ENCODE data around the gene SLC38A8.

Gene SLC38A8

DNA sequence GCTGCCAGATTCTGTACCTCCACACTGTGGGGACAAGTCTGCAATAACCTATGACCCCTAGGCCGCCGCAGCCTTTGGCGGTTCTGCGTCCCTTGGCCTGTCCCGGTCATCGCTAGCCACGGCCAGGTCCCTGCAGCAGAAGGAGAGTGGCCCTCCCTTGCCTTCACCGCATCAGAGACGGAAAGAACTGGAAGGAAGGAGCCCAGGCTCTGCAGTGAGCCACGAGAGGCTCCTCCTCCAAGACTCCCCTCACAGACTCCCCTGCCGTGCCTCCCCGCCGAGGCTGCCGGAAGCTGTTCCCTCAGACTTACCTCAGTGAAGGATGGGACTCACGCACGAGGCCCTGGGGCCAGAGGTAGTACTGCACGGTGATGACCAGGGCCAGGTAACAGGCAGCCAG is 11.0 kb downstream of the SLC38A8 start:
- DNase-seq (ENCODE audit: low read depth) = no peak

DNA sequence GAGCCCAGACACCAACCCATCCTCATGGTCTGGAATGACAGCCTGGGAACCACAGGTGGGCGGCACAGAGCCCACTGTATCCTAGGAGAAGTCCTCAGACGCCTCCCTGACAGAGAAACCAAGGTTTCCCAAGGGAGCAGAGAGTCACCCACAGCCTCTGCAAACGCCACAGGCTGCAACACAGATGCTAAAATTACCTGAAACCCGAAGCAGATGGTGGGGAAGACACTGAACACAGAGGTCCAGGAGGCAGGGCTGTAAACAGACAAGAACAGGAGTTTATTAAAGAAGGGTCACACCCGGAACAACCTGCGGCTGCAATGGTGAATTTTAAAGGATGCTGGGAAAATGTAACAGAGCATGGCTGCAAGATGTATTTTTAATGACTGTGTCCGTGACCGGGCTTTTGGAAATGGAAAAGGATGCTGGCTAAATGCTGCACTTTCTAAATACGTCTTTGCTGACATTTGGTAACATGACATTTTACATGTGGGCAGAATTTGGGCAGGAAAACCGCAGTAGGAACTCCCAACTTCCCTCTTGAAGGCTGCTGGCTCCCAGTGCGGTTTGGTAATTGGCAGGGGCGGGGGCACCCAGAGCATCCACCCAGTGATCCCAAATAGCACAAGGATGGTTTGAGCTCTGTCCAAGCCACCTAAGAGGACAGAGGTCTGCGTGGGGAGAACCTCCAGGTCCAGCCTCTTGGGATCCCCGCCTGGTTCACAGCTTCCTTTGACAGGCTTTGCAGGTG is 13.1 kb downstream of the SLC38A8 start:
- DNase-seq (ENCODE audit: low read depth) = no peak

DNA sequence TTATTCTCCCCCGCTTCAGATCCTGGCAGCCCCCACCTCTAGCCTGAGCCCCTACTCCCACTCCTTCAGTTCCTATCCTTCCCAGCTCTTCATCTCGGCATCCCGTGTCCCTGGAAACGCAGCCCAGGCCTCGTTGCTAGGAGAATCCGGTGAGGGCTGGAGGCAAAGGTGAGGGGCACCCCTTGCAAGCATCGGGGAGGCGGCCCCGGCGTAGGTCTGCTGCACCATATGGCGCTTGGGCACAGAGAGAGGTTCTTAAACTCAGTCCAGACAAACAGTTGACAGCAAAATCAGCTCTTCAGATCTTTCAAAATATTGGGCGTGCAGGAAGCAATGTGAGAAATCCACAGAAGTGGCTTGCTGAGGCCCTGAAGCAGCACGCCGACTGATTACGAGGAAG is 15.0 kb downstream of the SLC38A8 start:
- no peak for DNase-seq (ENCODE audit: low read depth)

DNA sequence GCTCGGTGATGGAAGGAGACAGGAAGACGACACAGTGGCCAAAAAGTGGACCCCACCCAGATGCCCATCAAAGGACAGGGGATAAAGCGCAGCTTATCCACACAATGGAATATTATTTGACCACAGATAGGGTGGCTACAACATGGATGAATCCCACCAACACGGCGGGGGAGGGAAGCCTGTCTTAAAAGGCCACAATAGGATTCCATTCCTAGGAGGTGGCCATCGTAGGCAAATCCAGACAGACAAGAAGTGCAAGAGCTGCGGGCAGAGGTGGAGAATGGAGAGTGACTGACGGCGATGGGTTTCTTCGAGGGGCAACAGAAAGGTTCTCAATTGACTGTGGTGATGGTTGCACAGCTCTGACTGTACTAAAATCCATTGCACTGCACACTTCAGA is 16.0 kb downstream of the SLC38A8 start:
- no peak for DNase-seq (ENCODE audit: low read depth)

DNA sequence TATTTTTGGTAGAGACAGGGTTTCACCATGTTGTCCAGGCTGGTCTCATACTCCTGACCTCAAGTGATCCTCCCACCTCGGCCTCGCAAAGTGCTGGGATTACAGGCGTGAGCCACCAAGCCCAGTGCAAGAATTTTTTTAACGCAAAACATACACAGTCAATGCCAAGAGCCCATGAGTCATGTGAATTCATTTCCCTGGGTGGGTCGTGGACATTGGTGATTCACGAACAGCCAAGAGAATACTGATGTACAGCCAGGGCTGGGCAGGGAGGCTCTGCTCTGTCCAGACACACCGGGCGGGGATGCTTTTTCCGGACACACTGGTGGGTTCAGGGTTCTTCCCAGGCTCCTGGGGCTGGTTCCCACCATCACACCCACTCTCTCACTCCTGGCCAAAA is 17.7 kb downstream of the SLC38A8 start:
- DNase-seq (ENCODE audit: low read depth) = peak; percentile 78

DNA sequence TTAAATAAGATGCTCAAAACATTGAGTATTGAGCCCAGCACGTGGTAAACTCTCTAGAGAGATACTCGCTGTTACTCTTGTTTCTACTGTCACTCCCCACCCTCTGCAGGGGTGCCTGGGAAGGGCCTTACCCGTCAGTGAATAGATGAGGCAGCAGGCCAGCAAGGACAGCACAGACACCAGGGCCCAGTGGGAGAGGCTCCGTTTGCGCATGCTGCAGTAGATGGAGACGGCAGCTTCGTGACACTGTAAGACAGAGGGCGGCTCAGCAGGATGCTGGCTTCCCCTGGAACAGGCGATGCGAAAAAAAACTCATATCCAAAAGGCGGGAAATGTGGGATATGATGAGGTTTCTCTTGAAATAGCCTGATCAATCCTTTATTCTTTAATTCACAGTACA is 20.0 kb downstream of the SLC38A8 start:
- DNase-seq (ENCODE audit: low read depth) = no peak

DNA sequence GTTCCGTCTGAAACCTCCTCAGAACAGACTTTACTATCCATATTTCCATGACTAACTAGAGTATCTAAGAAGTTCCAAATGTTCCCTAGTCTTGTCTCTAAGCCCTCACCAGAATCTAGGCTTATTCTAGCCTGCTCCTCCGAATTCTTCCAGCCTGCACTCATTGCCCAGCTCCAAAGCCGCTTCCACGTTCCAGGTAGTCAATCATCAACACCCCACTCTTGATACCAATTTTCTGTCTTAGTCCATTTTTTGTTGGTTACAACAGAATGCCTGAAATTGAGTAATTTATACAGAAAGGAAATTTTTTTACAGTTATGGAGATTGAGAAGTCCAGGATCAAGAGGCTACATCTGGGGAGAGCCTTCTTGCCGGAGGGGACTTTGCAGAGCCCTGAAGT is 21.1 kb downstream of the SLC38A8 start:
- no peak for DNase-seq (ENCODE audit: low read depth)

DNA sequence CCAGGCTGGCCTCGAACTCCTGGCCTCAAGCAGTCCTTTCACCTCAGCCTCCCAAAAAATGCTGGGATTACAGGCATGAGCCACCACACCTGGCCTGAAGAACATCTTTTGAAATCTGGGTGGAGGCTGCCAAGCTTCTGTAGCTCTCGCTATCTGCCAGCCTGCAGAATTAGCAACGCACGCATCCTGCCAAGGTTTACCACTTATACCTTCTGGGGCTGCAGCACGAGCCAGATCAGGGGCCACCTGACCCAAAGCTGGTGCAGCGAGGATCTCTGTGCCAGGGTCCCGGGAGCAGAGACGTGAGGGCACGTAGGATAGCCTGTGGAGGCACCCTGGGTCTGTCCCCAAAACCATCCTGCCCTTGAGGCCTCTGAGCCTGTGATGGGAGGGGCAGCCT is 22.2 kb downstream of the SLC38A8 start:
- DNase-seq (ENCODE audit: low read depth) = no peak

DNA sequence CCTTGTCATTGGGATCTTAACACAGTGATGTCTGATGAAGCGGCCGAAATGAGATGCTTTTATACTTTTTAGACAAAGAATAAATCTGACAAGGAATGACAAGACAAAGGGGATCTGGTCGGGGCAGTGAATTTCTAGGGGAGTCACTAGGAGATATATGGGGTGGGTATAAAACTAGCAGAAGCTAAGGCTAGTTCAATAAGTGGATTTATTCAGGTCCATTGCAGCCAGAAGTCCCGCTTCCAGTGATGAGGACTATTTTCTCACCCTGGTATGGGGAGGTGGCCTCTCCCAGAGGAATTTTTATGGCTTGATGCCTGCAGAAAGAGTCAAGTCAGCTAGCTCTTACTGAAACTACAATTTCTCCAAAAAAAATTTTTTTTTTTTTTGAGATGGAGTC is 23.9 kb downstream of the SLC38A8 start:
- DNase-seq (ENCODE audit: low read depth) = no peak

DNA sequence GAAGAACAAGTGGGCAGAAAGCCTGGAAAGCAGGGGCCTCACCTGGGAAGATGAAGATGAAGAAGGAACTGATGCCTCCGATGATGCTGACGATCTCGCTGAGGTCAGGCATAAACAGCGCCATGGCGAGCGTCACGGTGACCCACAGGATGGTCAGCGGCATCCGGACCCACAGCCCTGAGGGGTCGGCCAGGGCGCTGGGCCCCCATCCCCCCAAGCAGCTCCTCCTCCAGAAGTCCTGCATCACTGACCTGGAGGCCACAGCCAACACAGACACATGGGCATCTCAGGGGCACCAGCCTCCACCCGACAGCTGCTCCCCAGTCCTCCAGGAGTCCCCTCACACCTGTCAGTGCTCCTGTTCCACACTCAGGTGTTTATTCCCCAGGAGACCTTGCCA is 26.1 kb downstream of the SLC38A8 start:
- no peak for DNase-seq (ENCODE audit: low read depth)

DNA sequence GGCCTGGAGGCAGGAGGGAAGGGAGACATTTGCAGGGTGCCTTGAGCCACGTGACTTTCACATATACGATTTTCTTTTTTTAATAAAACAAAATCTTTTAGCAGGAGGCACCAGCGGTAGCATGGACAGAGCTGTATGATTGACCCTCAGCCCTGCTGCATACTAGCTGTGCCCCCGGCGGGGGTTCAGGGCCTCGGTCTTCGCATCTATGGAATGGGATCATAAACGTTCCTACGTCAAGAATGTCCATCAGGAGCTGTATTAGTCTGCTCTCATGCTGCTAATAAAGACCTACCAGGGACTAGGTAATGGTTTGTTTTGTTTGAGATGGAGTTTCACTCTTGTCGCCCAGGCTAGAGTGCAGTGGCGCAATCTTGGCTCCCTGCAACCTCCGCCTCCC is 27.2 kb downstream of the SLC38A8 start:
- DNase-seq (ENCODE audit: low read depth) = no peak

DNA sequence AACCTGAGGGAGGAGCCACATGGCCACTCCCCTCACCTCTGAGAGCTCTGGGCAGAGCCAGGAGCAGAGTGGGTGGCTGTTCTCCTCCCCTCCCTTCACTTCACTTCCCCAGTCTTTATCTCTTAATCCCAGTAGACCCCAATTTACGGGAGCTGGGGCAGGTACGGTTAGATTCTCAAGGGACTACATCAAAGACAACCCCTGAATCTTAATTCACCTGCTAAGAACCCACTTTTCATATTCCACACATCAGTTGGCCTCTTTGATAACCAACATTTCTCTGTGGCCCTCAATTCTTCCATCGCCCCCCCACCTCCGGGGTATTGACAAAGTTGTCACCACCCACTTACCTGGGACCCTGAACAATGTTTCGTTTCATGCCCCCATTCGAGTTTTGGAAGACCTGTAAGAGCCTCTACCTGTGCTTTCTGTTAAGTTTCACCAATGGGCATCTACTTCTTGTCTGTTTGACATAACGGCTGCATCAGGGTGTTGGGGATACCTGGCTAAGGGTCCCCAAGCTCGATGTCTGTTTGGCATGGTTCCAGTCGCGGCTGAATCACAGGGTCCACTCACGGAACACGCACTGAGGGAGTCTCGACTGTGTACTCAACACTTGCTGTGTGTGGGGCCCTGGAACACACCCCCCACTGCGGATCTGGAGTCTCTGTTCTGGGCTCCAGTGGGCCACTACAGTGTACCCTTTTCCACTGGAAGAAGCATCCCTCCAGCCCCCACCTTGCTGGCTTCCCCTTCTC is 27.8 kb downstream of the SLC38A8 start:
- DNase-seq (ENCODE audit: low read depth) = no peak

DNA sequence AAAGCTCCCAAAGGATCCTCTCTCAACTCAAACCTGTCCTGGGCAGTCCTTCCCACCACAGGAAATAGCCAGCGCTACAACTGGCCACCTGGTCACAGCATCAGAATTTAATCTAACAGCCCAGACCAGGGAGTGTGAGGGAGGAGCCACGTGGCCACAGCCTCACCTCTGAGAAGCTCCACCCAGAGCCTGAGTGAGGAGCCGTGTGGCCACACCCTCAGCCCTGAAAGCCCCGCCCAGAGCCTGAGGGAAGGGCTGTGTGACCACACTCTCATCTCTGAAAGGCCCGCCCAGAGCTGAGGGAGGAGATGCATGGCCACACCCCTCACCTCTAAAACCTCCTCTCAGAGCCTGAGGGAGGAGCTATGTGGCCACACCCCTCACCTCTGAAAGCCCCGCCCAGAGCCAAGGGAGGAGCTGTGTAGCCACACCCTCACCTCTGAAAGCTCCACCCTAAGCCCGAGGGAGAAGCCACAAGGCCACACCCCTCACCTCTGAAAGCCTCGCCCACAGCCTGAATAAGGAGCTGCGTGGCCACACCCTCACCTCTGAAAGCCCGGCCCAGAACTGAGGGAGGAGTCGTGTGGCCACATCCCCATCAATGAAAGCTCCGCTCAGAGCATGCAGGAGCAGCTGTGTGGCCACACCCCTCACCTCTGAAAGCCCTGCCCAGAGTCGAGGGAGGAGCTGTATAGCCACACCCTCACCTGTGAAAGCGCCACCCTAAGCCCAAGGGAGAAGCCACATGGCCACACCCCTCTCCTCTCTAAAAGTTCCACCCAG is 28.6 kb downstream of the SLC38A8 start:
- DNase-seq (ENCODE audit: low read depth) = peak; percentile 56

DNA sequence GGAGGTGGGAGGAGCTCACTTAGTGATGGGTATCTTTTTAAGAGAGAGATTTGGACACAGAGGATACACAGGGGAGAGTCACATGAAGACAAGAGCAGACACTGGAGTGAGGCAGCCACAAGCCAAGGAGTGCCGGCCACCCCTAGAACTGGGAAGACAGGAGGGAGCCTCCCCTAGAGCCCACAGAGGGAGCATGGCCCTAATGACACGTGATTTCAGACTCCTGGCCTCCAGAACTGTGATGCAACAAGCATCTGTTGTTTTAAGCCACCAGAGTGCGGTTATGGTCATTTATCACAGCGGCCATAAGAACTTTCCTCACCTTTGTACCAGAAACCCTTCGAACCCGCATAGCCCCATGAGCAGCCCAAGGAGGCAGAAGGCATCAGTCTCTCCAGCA is 33.3 kb downstream of the SLC38A8 start:
- DNase-seq (ENCODE audit: low read depth) = no peak

DNA sequence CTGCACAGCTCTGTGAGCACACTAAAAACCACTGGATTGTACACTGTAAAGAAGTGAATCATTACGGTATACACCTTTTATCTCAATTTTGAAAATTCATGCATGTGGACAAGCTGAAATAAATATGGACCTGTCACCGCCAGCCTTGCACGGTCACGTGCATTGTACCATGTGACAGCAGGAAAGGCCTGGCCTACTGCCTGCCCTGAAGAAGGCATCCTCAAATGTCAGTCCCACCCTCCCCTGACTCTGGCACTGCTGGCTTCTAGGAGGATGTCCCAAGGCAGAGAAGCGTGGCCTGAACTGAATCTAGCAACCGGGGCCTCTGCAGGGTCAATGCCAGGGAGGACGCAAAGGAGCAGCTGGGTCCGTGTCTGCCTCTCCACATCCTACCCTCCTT is 34.6 kb downstream of the SLC38A8 start:
- no peak for DNase-seq (ENCODE audit: low read depth)

DNA sequence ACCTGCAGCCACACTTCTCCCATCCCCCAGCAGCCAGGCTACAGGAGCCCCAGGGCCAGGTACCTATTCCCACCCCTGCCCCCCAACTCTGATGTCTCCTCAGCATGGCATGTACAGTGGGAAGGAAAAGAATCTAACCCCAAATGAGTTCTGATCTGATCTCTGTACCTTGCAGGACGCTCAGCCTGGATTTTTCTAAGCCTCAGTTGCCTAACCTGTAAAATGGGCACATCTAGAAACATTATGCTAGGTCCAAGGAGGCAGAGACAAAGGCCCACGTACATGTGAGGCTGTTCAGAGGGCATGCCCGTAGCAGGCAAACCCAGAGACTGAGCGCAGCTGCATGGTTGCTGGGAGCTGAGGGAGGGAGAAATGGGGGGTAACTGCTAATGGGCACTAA is 35.1 kb downstream of the SLC38A8 start:
- DNase-seq (ENCODE audit: low read depth) = no peak

DNA sequence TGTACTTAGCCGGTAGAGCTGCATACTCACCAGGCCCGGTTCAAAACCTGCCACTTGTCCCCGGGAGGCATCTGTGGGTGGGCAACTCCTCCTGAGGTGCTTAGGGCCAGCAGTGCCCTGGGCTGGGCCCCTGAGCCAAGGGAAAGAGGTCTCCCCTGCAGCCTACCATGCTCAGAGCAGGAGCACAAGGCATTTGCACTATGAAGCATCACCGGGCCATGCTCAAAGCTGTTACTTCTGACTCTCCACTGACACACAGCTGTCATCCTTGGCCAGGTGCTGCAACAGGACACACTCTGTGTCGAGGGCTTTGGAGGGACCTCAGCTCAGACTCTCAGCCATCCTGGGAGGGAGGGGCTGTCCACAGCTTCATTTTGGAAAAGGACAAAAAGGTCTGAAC is 37.2 kb downstream of the SLC38A8 start:
- DNase-seq (ENCODE audit: low read depth) = no peak

DNA sequence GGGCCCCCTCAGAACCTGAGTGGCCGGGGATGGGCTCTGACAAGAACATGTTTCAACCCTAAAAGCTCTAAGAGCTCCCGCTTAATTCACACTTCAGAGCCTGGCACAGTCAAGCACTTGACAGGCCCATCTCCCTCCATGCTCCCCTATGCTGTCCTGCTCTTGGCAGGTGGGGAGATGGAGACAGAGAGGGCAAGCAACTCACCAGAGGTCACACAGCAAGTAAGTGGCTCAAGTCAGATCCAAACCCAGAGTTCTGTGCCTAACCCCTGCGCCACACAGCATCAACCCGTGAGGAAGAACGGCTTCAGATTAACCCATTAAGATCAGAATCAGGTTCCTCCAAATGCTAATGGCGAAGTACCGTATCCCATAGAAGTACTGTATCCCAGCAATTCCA is 38.2 kb downstream of the SLC38A8 start:
- no peak for DNase-seq (ENCODE audit: low read depth)

DNA sequence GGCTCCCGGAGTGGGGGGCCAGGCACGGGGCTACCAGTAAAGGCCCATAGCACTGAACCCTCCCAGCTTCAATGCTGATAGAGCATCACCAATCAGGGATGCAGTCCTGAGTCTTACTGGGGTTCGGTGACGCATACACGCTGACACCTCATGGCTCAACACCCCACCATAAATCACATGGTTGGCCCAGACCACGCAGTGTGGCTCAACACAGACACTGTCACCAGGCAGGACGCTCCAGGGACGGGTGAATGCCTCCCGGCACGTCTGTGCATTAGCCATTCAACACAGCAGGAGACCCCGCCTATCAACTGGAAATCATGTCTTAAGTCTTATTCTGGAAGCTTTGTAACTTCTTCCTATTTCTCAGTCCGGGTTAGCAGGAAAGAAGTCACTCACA is 39.6 kb downstream of the SLC38A8 start:
- DNase-seq (ENCODE audit: low read depth) = no peak

DNA sequence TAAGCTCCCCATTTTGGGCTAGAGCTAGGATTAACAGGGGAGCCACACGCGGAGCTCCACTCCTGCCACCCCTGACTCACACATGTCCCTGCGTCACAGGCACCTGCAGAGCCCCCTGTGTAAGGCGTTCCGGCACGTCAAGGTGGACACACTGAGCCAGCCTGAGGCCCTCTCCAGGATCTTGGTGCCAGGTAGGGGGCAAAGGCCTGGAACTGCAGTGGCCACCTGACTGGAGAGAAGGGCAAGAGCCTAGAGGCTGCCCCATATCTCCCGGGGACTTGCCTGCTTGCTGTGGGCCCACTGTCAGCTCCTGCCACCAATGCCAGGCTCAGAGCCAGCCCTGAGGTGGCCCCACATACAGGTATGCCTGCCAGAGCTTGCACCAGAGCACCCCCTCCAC is 40.9 kb downstream of the SLC38A8 start:
- no peak for DNase-seq (ENCODE audit: low read depth)

DNA sequence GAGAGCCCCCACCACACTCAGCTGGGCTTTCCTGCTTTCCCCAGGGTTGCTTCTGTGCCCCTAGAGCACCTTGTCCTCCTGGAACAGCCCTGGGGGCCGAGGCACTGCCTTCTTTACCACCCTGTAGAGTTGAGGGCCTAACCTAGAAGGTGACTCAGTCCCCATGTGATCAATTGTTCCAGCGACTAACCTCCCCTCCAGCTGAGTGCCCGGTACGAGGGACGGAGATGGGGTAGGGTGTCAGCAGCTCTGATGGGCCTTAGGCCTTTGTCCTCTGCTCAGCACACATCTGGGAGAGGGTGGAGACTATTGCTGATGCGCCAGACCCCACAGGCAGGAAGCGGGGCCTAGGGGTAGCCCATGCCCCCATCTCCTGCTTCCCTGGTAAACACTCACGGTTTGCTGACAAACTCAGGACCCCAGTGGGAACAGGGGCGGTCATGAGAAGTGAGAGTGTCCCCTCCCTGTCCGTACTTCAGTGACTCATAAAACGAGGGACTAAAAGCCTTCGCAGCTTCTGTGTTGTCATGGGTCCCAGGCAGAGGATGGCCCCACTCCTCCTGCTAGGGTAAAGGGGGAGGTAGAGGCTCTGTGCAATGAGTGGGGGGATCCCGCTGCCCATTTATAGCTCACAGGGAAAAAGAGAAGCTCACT is 41.5 kb downstream of the SLC38A8 start:
- no peak for DNase-seq (ENCODE audit: low read depth)

DNA sequence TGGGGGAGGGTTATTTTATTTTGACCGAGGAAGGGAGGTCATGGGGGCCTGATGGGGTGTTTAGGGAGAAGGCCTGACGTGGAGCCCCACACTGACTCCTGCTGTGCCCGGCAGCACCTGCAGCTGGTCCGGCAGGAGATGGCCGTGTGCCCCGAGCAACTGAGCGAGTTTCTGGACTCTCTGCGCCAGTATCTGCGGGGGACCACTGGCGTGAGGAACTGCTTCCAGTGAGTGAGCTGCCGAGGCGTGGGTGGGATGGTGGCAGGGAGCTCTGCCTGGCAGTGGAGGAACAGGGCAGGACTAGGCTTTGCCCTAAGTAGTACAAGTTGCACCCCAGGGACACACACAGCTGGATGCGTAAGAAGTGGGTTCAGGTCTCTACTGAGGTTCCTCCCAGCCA is 44.5 kb downstream of the SLC38A8 start:
- no peak for DNase-seq (ENCODE audit: low read depth)
